ENCODE measurements around the gene ABCA4. TPM values are rescaled to one million over a fixed set of nuclear protein-coding genes. Genes with fewer than 3 reads are reported as not detected.

ABCA4 gene
- total RNA-seq, 1 donor from 2014 or later = 1.2 TPM

DNA sequence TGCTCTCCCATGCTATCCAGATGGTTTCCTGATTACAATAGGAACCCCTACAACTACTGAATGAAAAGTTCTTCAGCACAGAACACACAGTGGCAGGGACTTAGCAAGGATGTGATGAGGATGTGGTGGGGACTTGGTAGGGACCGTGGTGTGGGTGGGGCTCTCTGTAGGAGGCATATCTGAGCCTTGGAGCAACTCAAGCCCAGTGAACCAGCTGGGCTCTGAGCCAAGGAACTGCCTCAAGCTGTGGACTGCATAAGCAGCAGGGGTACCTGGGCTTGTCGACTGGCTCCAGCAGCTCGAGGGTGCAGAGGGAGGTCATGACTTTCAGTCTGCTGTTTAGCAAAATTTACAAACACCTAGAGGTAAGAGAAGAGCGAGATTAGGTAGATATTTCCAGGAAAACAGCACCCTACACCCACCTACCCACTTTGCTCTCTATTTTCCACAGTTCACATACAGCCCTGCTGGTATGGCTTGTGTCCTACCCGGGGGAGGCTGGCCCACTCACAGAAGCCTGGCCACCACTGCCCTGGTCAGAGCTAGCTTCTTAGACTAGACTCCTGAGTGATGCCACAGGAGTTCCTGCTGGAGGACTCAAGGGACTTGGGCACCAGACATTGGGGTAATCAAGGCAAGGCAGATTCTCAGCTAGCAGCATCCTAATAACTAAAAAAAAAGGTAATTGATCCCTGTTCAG, 125.0 kb downstream of the ABCA4 start:
- Mint-ChIP-seq H3K4me3 (no peak overlapping the region), H3K27me3 (ENCODE audit: insufficient read depth, low read depth) (no peaks in the 10 kb centered on the region), H3K36me3 (no peaks in the 10 kb centered on the region), H3K4me1 (no peaks in the 10 kb centered on the region), H3K9me3 (no peaks in the 10 kb centered on the region), H3K27ac (no peak overlapping the region)
- H3K36me3 ChIP-seq = no peaks in the 10 kb centered on the region
- H3K4me1 ChIP-seq = no peaks in the 10 kb centered on the region
- H3K4me3 ChIP-seq = no peak overlapping the region
- H3K4me2 ChIP-seq = no peak overlapping the region
- H3K27ac ChIP-seq = no peak overlapping the region
- no peak for TF ChIP-seq EZH2 (IDR thresholded peaks at IDR 0.05)
- TF ChIP-seq CTCF (IDR thresholded peaks at IDR 0.05) = no peak
- TF ChIP-seq EZH2phosphoT487 (IDR thresholded peaks at IDR 0.05) = no peak
- no peaks in the 10 kb centered on the region for H3K9me3 ChIP-seq (ENCODE audit: low read depth)
- no peaks in the 10 kb centered on the region for H4K20me1 ChIP-seq (ENCODE audit: low read depth)
- no peaks in the 10 kb centered on the region for H3F3A ChIP-seq (ENCODE audit: low read depth)
- no peaks in the 10 kb centered on the region for H3K27me3 ChIP-seq
- H2AFZ ChIP-seq (replicated peaks) = no peak overlapping the region
- DNase-seq (ENCODE audit: low spot score) = no peak
- no peaks in the 10 kb centered on the region for H3K79me2 ChIP-seq (ENCODE audit: low read depth)
- H3K9ac ChIP-seq = no peak overlapping the region

- Mint-ChIP-seq H3K36me3 (no peaks in the 10 kb centered on the region), H3K9me3 (no peaks in the 10 kb centered on the region), H3K27me3 (ENCODE audit: insufficient read depth, low read depth) (no peaks in the 10 kb centered on the region), H3K27ac (no peak overlapping the region), H3K4me3 (no peak overlapping the region), H3K4me1 (no peaks in the 10 kb centered on the region)
- Histone ChIP-seq H3K27me3 (no peaks in the 10 kb centered on the region), H3K79me2 (ENCODE audit: low read depth) (no peaks in the 10 kb centered on the region), H3F3A (ENCODE audit: low read depth) (no peaks in the 10 kb centered on the region), H3K4me3 (no peak overlapping the region), H3K27ac (no peak overlapping the region), H3K36me3 (no peaks in the 10 kb centered on the region), H3K4me2 (no peak overlapping the region), H3K9me3 (ENCODE audit: low read depth) (no peaks in the 10 kb centered on the region), H3K4me1 (no peaks in the 10 kb centered on the region), H3K9ac (no peak overlapping the region), H4K20me1 (ENCODE audit: low read depth) (no peaks in the 10 kb centered on the region), H2AFZ (replicated peaks) (no peak overlapping the region)
- no peak for DNase-seq (ENCODE audit: low spot score)
- TF ChIP-seq CTCF (IDR thresholded peaks at IDR 0.05) = no peak
- no peak for TF ChIP-seq EZH2phosphoT487 (IDR thresholded peaks at IDR 0.05)
- TF ChIP-seq EZH2 (IDR thresholded peaks at IDR 0.05) = no peak
Measured at GRCh38 chr1:93993731-93994130, 127.2 kb downstream of the ABCA4 start.

GRCh38 chr1:93992954-93993353, 128.0 kb downstream of the ABCA4 start:
- H3K36me3 ChIP-seq = no peaks in the 10 kb centered on the region
- H3K4me3 ChIP-seq = no peak overlapping the region
- Mint-ChIP-seq H3K27me3 (ENCODE audit: insufficient read depth, low read depth) (no peaks in the 10 kb centered on the region), H3K4me1 (no peaks in the 10 kb centered on the region), H3K9me3 (no peaks in the 10 kb centered on the region), H3K36me3 (no peaks in the 10 kb centered on the region), H3K4me3 (no peak overlapping the region), H3K27ac (no peak overlapping the region)
- no peak overlapping the region for H3K9ac ChIP-seq
- no peak for DNase-seq (ENCODE audit: low spot score)
- H3F3A ChIP-seq (ENCODE audit: low read depth) = no peaks in the 10 kb centered on the region
- H3K27ac ChIP-seq = no peak overlapping the region
- no peaks in the 10 kb centered on the region for H3K4me1 ChIP-seq
- H3K4me2 ChIP-seq = no peak overlapping the region
- no peaks in the 10 kb centered on the region for H3K9me3 ChIP-seq (ENCODE audit: low read depth)
- no peaks in the 10 kb centered on the region for H3K27me3 ChIP-seq
- H4K20me1 ChIP-seq (ENCODE audit: low read depth) = no peaks in the 10 kb centered on the region
- H3K79me2 ChIP-seq (ENCODE audit: low read depth) = no peaks in the 10 kb centered on the region
- no peak overlapping the region for H2AFZ ChIP-seq (replicated peaks)
- TF ChIP-seq CTCF (IDR thresholded peaks at IDR 0.05) (no peak), EZH2phosphoT487 (IDR thresholded peaks at IDR 0.05) (no peak), EZH2 (IDR thresholded peaks at IDR 0.05) (no peak)

Data from neural progenitor cell (in vitro differentiated cells).